Measurements from ENCODE around the gene NEMP2.

Gene NEMP2

GRCh38 chr2:190537765-190538164 is 3.2 kb upstream of the NEMP2 start:
- Histone ChIP-seq H3K9me3 (ENCODE audit: control insufficient read depth, low read length) (no peaks in the 10 kb centered on the region), H3K27ac (ENCODE audit: insufficient read depth, low read depth, low read length, poor library complexity, severe bottlenecking) (no peak overlapping the region), H3K36me3 (ENCODE audit: control insufficient read depth, insufficient read depth, low read length) (no peaks in the 10 kb centered on the region), H3K4me3 (ENCODE audit: insufficient read depth, low read depth, low read length) (no peak overlapping the region), H3K4me1 (ENCODE audit: control insufficient read depth, insufficient read depth, low read length) (peaks cover 12% of the 10 kb centered on the region), H3K27me3 (ENCODE audit: control insufficient read depth, insufficient read depth, low read length, poor library complexity, severe bottlenecking) (no peaks in the 10 kb centered on the region)
- WGBS, 2 experiments, result 88 to 96% methylated on average over 1 of the region's 1 CpG

- Histone ChIP-seq H3K9me3 (ENCODE audit: control insufficient read depth, low read length) (no peaks in the 10 kb centered on the region), H3K4me1 (ENCODE audit: control insufficient read depth, insufficient read depth, low read length) (peaks cover 12% of the 10 kb centered on the region), H3K27ac (ENCODE audit: insufficient read depth, low read depth, low read length, poor library complexity, severe bottlenecking) (no peak overlapping the region), H3K36me3 (ENCODE audit: control insufficient read depth, insufficient read depth, low read length) (no peaks in the 10 kb centered on the region), H3K27me3 (ENCODE audit: control insufficient read depth, insufficient read depth, low read length, poor library complexity, severe bottlenecking) (no peaks in the 10 kb centered on the region), H3K4me3 (ENCODE audit: insufficient read depth, low read depth, low read length) (peak overlapping the region; percentile 8)
- WGBS, 2 experiments, result 84 to 89% methylated on average over 1 of the region's 1 CpG
Measured at GRCh38 chr2:190535586-190535985, 1.1 kb upstream of the NEMP2 start.

- Histone ChIP-seq H3K27me3 (ENCODE audit: control insufficient read depth, insufficient read depth, low read length, poor library complexity, severe bottlenecking) (no peaks in the 10 kb centered on the region), H3K4me1 (ENCODE audit: control insufficient read depth, insufficient read depth, low read length) (peaks cover 12% of the 10 kb centered on the region), H3K27ac (ENCODE audit: insufficient read depth, low read depth, low read length, poor library complexity, severe bottlenecking) (peak overlapping the region; percentile 81), H3K9me3 (ENCODE audit: control insufficient read depth, low read length) (no peaks in the 10 kb centered on the region), H3K36me3 (ENCODE audit: control insufficient read depth, insufficient read depth, low read length) (no peaks in the 10 kb centered on the region), H3K4me3 (ENCODE audit: insufficient read depth, low read depth, low read length) (peak overlapping the region; percentile 46)
- WGBS, 2 experiments, result 39 to 41% methylated on average over 7 of the region's 7 CpGs
Measured at GRCh38 chr2:190535121-190535439, 558 bp upstream of the NEMP2 start.

GRCh38 chr2:190533968-190534309 is 583 bp downstream of the NEMP2 start:
- no peaks in the 10 kb centered on the region for H3K36me3 ChIP-seq (ENCODE audit: control insufficient read depth, insufficient read depth, low read length)
- WGBS, 2 experiments, result 62 to 64% methylated on average over 13 of the region's 13 CpGs
- peak overlapping the region; percentile 46 for H3K4me3 ChIP-seq (ENCODE audit: insufficient read depth, low read depth, low read length)
- H3K9me3 ChIP-seq (ENCODE audit: control insufficient read depth, low read length), result no peaks in the 10 kb centered on the region
- H3K4me1 ChIP-seq (ENCODE audit: control insufficient read depth, insufficient read depth, low read length), result peaks cover 12% of the 10 kb centered on the region
- no peaks in the 10 kb centered on the region for H3K27me3 ChIP-seq (ENCODE audit: control insufficient read depth, insufficient read depth, low read length, poor library complexity, severe bottlenecking)
- H3K27ac ChIP-seq (ENCODE audit: insufficient read depth, low read depth, low read length, poor library complexity, severe bottlenecking), result peak overlapping the region; percentile 81

GRCh38 chr2:190533175-190533967 is 1.2 kb downstream of the NEMP2 start:
- Histone ChIP-seq H3K9me3 (ENCODE audit: control insufficient read depth, low read length) (no peaks in the 10 kb centered on the region), H3K27me3 (ENCODE audit: control insufficient read depth, insufficient read depth, low read length, poor library complexity, severe bottlenecking) (no peaks in the 10 kb centered on the region), H3K27ac (ENCODE audit: insufficient read depth, low read depth, low read length, poor library complexity, severe bottlenecking) (no peak overlapping the region), H3K4me1 (ENCODE audit: control insufficient read depth, insufficient read depth, low read length) (peaks cover 12% of the 10 kb centered on the region), H3K36me3 (ENCODE audit: control insufficient read depth, insufficient read depth, low read length) (no peaks in the 10 kb centered on the region), H3K4me3 (ENCODE audit: insufficient read depth, low read depth, low read length) (peak overlapping the region; percentile 46)
- 90 to 91% methylated on average over 8 of the region's 10 CpGs for WGBS, 2 experiments

- WGBS, 2 experiments, result 94 to 97% methylated on average over 4 of the region's 4 CpGs
- Histone ChIP-seq H3K9me3 (ENCODE audit: control insufficient read depth, low read length) (no peaks in the 10 kb centered on the region), H3K4me3 (ENCODE audit: insufficient read depth, low read depth, low read length) (no peak overlapping the region), H3K27me3 (ENCODE audit: control insufficient read depth, insufficient read depth, low read length, poor library complexity, severe bottlenecking) (no peaks in the 10 kb centered on the region), H3K4me1 (ENCODE audit: control insufficient read depth, insufficient read depth, low read length) (peaks cover 12% of the 10 kb centered on the region), H3K27ac (ENCODE audit: insufficient read depth, low read depth, low read length, poor library complexity, severe bottlenecking) (no peak overlapping the region), H3K36me3 (ENCODE audit: control insufficient read depth, insufficient read depth, low read length) (no peaks in the 10 kb centered on the region)
Measured at GRCh38 chr2:190532581-190532980, 1.9 kb downstream of the NEMP2 start.

GRCh38 chr2:190530248-190530900 is 4.1 kb downstream of the NEMP2 start:
- WGBS, 2 experiments, result 86% methylated on average over 6 of the region's 6 CpGs
- no peaks in the 10 kb centered on the region for H3K9me3 ChIP-seq (ENCODE audit: control insufficient read depth, low read length)
- H3K36me3 ChIP-seq (ENCODE audit: control insufficient read depth, insufficient read depth, low read length), result no peaks in the 10 kb centered on the region
- H3K27me3 ChIP-seq (ENCODE audit: control insufficient read depth, insufficient read depth, low read length, poor library complexity, severe bottlenecking), result no peaks in the 10 kb centered on the region
- no peaks in the 10 kb centered on the region for H3K4me1 ChIP-seq (ENCODE audit: control insufficient read depth, insufficient read depth, low read length)
- H3K27ac ChIP-seq (ENCODE audit: insufficient read depth, low read depth, low read length, poor library complexity, severe bottlenecking), result no peak overlapping the region
- no peak overlapping the region for H3K4me3 ChIP-seq (ENCODE audit: insufficient read depth, low read depth, low read length)

- no peaks in the 10 kb centered on the region for H3K36me3 ChIP-seq (ENCODE audit: control insufficient read depth, insufficient read depth, low read length)
Measured at GRCh38 chr2:190529486-190530247, 4.9 kb downstream of the NEMP2 start.

GRCh38 chr2:190528521-190529001 is 6.0 kb downstream of the NEMP2 start:
- H3K27ac ChIP-seq (ENCODE audit: insufficient read depth, low read depth, low read length, poor library complexity, severe bottlenecking), result no peak overlapping the region
- no peaks in the 10 kb centered on the region for H3K9me3 ChIP-seq (ENCODE audit: control insufficient read depth, low read length)
- H3K4me3 ChIP-seq (ENCODE audit: insufficient read depth, low read depth, low read length), result no peak overlapping the region
- no peaks in the 10 kb centered on the region for H3K36me3 ChIP-seq (ENCODE audit: control insufficient read depth, insufficient read depth, low read length)
- H3K27me3 ChIP-seq (ENCODE audit: control insufficient read depth, insufficient read depth, low read length, poor library complexity, severe bottlenecking), result no peaks in the 10 kb centered on the region
- H3K4me1 ChIP-seq (ENCODE audit: control insufficient read depth, insufficient read depth, low read length), result no peaks in the 10 kb centered on the region
- 79 to 82% methylated on average over 1 of the region's 1 CpG for WGBS, 2 experiments

More at GRCh38 chr2:190529486-190530247, 4.9 kb downstream of the NEMP2 start:
- no peaks in the 10 kb centered on the region for H3K9me3 ChIP-seq (ENCODE audit: control insufficient read depth, low read length)
- no peak overlapping the region for H3K4me3 ChIP-seq (ENCODE audit: insufficient read depth, low read depth, low read length)
- no peak overlapping the region for H3K27ac ChIP-seq (ENCODE audit: insufficient read depth, low read depth, low read length, poor library complexity, severe bottlenecking)
- no peaks in the 10 kb centered on the region for H3K27me3 ChIP-seq (ENCODE audit: control insufficient read depth, insufficient read depth, low read length, poor library complexity, severe bottlenecking)
- WGBS, 2 experiments, result 89 to 96% methylated on average over 3 of the region's 3 CpGs
- no peaks in the 10 kb centered on the region for H3K4me1 ChIP-seq (ENCODE audit: control insufficient read depth, insufficient read depth, low read length)

- no peaks in the 10 kb centered on the region for H3K9me3 ChIP-seq (ENCODE audit: control insufficient read depth, low read length)
- no peaks in the 10 kb centered on the region for H3K4me1 ChIP-seq (ENCODE audit: control insufficient read depth, insufficient read depth, low read length)
- H3K27ac ChIP-seq (ENCODE audit: insufficient read depth, low read depth, low read length, poor library complexity, severe bottlenecking), result no peak overlapping the region
- H3K27me3 ChIP-seq (ENCODE audit: control insufficient read depth, insufficient read depth, low read length, poor library complexity, severe bottlenecking), result no peaks in the 10 kb centered on the region
- no peaks in the 10 kb centered on the region for H3K36me3 ChIP-seq (ENCODE audit: control insufficient read depth, insufficient read depth, low read length)
- no peak overlapping the region for H3K4me3 ChIP-seq (ENCODE audit: insufficient read depth, low read depth, low read length)
Measured at GRCh38 chr2:190527918-190528317, 6.6 kb downstream of the NEMP2 start.
